ENCODE results near the gene RREB1. TPM values are rescaled to one million over a fixed set of nuclear protein-coding genes. Genes with fewer than 3 reads are reported as not detected.

RREB1 gene
- total and polyA plus RNA-seq, 10 donors, result 3.2 to 72.0 (median 54.6) TPM

GRCh38 chr6:7245668-7246393 is 138.1 kb downstream of the RREB1 start:
- peaks cover 11 to 55% (median 31%) of the 10 kb centered on the region in 6 donors for H3K4me1 ChIP-seq
- no peak overlapping the region for H3K4me3 ChIP-seq
- no peaks in the 10 kb centered on the region for H3K27me3 ChIP-seq (replicated peaks in 1 of 7)
- H3K27ac ChIP-seq, result no peak overlapping the region
- 93 to 98% (median 93%) methylated on average over 10 to 15 of the region's 15 CpGs for WGBS, 5 donors
- no peaks in the 10 kb centered on the region for H3K9me3 ChIP-seq
- H3K36me3 ChIP-seq, result peaks cover 0 to 81% (median 57%) of the 10 kb centered on the region in 6 donors
- no peak for TF ChIP-seq CTCF (IDR thresholded peaks at IDR 0.05 in 8 of 11, conservative IDR thresholded peaks at IDR 0.05 in 3 of 11)
- no peak for TF ChIP-seq POLR2AphosphoS5 (IDR thresholded peaks at IDR 0.05)
- TF ChIP-seq POLR2A (IDR thresholded peaks at IDR 0.05), result no peak
- intact Hi-C loops (cut with DNase I; ENCODE audit: low total_unique reads), result no loop called here
- DNase-seq, result peak; percentile 61

- intact Hi-C loops (cut with DNase I; ENCODE audit: low total_unique reads), result no loop called here
- TF ChIP-seq POLR2A (IDR thresholded peaks at IDR 0.05), result no peak
- TF ChIP-seq CTCF (IDR thresholded peaks at IDR 0.05 in 8 of 11, conservative IDR thresholded peaks at IDR 0.05 in 3 of 11), result no peak
- TF ChIP-seq POLR2AphosphoS5 (IDR thresholded peaks at IDR 0.05), result peak in 2 of 3 donors; percentile 29 to 59
- no peak overlapping the region for H3K4me3 ChIP-seq
- no peaks in the 10 kb centered on the region for H3K27me3 ChIP-seq (replicated peaks in 1 of 7)
- DNase-seq, result peak; percentile 76
- H3K9me3 ChIP-seq, result no peaks in the 10 kb centered on the region
- WGBS, 5 donors, result 94 to 97% (median 95%) methylated on average over 64 to 71 of the region's 71 CpGs
- no peak overlapping the region for H3K27ac ChIP-seq
- H3K4me1 ChIP-seq, result peaks cover 11 to 59% (median 29%) of the 10 kb centered on the region in 6 donors
- peaks cover 0 to 81% (median 55%) of the 10 kb centered on the region in 6 donors for H3K36me3 ChIP-seq
Measured at GRCh38 chr6:7246401-7247178, 138.8 kb downstream of the RREB1 start.

- no peak for DNase-seq
- Histone ChIP-seq H3K9me3 (no peaks in the 10 kb centered on the region), H3K36me3 (peaks cover 0 to 81% (median 55%) of the 10 kb centered on the region in 6 donors), H3K27me3 (replicated peaks in 1 of 7) (no peaks in the 10 kb centered on the region), H3K27ac (no peak overlapping the region), H3K4me1 (peaks cover 11 to 59% (median 26%) of the 10 kb centered on the region in 6 donors), H3K4me3 (no peak overlapping the region)
- WGBS, 5 donors, result 90 to 97% (median 95%) methylated on average over 12 to 15 of the region's 15 CpGs
- TF ChIP-seq POLR2AphosphoS5 (IDR thresholded peaks at IDR 0.05) (peak in 1 of 3 donors; percentile 51), CTCF (IDR thresholded peaks at IDR 0.05 in 8 of 11, conservative IDR thresholded peaks at IDR 0.05 in 3 of 11) (no peak)
- intact Hi-C loops (cut with DNase I; ENCODE audit: low total_unique reads), result no loop called here
Measured at GRCh38 chr6:7247179-7247456, 139.4 kb downstream of the RREB1 start.

- Histone ChIP-seq H3K36me3 (peaks cover 0 to 88% (median 57%) of the 10 kb centered on the region in 6 donors), H3K27ac (peak overlapping the region in 5 of 8 donors; percentile 15 to 47 (median 31)), H3K9me3 (no peaks in the 10 kb centered on the region), H3K27me3 (replicated peaks in 1 of 7) (no peaks in the 10 kb centered on the region), H3K4me1 (peaks cover 9 to 59% (median 21%) of the 10 kb centered on the region in 6 donors), H3K4me3 (no peak overlapping the region)
- peak in 2 of 3 donors; percentile 4 to 47 for TF ChIP-seq POLR2AphosphoS5 (IDR thresholded peaks at IDR 0.05)
- TF ChIP-seq CTCF (IDR thresholded peaks at IDR 0.05 in 8 of 11, conservative IDR thresholded peaks at IDR 0.05 in 3 of 11), result no peak
- DNase-seq, result no peak
- WGBS, 5 donors, result 88 to 96% (median 96%) methylated on average over 9 to 13 of the region's 13 CpGs
- intact Hi-C loops (cut with DNase I; ENCODE audit: low total_unique reads), result no loop called here
Measured at GRCh38 chr6:7247828-7248227, 140.1 kb downstream of the RREB1 start.
